ENCODE data around the gene REV3L.

DNA sequence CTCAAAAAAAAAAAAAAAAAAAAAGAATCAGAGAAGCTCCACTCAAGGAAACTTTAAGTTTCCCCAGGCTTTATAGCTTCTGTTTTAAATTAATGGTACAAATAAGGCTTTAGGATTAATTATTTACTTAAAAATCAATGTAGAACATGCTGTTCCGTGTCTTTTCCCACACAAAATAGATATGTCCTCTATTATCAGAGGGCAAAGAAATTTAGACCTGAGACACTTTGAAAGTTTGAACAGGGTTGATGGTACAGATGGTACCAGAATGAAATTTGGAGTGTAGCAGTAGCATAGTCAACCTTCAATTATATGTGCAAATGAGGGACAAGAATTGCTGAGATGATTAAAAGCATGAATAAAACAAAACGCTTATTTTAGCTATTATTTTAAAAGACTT is 32.2 kb upstream of the REV3L start:
- TF ChIP-seq, protein P1, sequence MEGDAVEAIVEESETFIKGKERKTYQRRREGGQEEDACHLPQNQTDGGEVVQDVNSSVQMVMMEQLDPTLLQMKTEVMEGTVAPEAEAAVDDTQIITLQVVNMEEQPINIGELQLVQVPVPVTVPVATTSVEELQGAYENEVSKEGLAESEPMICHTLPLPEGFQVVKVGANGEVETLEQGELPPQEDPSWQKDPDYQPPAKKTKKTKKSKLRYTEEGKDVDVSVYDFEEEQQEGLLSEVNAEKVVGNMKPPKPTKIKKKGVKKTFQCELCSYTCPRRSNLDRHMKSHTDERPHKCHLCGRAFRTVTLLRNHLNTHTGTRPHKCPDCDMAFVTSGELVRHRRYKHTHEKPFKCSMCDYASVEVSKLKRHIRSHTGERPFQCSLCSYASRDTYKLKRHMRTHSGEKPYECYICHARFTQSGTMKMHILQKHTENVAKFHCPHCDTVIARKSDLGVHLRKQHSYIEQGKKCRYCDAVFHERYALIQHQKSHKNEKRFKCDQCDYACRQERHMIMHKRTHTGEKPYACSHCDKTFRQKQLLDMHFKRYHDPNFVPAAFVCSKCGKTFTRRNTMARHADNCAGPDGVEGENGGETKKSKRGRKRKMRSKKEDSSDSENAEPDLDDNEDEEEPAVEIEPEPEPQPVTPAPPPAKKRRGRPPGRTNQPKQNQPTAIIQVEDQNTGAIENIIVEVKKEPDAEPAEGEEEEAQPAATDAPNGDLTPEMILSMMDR (IDR thresholded peaks at IDR 0.05), result no peak
- TF ChIP-seq POLR2A (IDR thresholded peaks at IDR 0.05), result no peak
